Activated CD8-positive, alpha-beta memory T cell treated with anti-CD3 and anti-CD28 coated beads, Interleukin-2, amount 50 U/mL, for 1 hour (primary cell): ENCODE results near the gene ANKRD23.
"Not testable (repeated sequence)": the region's sequence is repeated elsewhere in the genome, so short reads cannot be mapped to it uniquely, and the experiment has no call there.

Experiments
- DNase-seq: peaks from one replicate; pipeline ENCODE4 v3.0.0-alpha.2; 2020; ENCODE audit errors: extremely low read depth

Gene ANKRD23

DNA sequence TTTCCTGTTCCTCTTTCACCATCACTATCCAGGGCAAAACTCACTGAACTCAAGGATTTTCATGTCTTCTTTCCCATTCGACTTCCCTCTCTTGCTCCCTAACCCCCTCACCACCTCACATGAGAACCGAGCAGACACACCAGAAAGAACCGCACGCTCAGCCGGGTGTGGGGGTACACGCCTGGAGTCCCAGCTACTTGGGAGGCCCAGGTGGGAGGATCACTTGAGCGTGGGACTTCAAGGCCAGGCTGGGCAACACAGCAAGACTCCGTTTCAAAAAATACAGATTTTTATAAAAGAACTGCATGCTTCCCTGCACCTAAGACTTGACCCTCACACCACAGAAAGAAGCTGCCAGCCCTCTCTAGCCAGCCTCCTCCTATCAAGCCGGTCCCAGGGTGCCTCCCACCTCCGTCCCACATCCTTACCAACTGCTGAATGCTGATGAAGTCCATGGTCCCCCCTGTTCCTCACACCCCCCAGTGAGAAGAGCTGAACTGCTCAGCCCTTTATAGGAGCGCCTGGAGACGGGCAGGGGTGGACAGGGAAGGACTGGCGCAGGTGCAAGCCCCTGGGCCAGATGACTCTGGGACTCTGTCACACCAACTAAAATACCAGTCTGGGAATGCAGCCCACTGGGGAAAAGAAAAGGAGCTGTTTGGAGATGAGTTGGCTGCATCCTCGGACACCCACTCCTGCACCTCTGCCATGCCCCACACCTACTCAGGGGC is at the start of gene ANKRD23:
Gene ANKRD23, minus strand, starts transcription at position 484 of the 731 bp plus-strand sequence. Its CDS starts 29 bp downstream, at position 455.
- no peak for DNase-seq

DNA sequence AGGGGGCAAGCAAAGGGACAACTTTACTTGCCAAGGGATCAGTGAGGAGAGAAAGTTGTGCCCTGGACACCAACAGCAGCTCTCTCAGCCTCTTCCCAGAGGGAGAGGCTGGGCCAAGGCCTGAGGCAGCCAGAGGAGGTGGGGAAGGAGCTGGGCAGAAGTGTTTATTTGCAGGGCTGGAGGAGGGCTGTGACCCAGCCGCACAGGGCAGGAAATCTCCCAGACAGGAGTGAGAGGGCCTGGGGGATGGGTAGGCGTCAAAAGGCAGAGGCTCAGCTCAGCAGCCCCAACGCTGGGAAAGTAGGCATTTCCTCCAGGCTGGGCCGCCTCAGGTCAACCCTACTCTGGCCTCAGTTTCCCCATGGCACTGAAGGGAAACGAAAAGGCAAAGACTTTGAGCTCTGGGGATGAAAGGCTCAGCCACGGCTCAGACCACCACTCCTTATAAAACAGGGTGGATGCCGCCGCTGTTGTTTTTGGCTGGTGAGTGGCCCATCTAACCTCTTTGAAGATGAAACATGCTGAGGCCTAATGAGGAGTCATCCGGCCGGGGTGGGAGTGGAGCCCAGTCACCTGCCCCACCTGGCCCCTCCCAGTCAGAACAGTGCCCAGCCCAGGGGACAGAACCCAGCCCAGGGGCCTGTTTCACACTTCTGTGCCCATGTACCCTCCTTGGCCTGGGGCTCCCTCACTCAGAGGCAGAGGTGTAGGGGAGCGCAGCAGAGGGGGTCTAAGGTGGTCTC is 47.9 kb upstream of the ANKRD23 start:
- no peak for DNase-seq

DNA sequence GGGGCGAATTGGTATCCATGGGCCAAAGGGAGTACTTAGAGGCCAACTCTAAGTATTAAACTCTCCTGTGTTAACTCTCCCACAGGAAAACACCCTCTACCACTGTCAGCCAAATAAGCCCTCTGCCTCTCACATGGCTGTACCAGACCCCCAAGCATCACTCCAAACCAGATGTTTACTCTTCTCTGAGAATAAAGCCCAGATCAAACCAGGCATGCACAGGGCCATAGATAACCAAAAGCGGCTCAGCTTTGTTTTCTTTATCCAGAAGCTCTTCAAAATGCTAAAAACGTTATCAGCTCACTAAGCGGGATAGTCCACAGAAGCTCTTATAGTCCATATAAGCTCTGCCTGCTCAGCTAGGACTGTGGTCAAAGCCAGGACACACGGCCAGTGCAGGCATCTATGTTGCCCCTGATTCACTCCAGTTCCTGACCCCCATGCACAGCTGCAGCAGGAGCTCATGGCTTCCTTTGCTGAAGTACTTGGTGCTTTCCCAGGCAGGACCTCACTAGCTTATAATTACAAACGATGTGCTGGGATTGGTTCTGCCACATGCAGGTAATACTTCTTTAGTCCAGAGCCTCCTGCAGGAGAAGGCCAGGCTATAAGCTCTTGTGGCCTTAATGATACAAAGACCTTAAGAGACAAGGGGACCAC is 47.0 kb upstream of the ANKRD23 start:
- no peak for DNase-seq

DNA sequence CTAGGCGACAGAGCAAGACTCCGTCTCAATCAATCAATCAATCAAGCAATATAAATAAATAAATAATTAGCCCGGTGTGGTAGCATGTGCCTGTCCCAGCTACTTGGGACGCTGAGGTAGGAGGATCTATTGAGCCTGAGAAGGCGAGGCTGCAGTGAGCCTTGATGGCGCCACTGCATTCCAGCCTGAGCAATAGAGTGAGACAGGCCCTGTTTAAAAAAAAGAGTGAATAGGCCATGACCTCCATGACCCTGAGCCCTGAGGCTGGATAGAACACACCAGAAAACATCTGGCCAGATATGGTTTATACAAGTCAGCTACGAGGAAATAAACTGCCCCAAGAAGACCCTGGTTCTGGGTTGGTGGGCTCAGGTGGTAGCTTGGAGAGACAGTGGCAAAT is 46.4 kb upstream of the ANKRD23 start:
- no peak for DNase-seq

DNA sequence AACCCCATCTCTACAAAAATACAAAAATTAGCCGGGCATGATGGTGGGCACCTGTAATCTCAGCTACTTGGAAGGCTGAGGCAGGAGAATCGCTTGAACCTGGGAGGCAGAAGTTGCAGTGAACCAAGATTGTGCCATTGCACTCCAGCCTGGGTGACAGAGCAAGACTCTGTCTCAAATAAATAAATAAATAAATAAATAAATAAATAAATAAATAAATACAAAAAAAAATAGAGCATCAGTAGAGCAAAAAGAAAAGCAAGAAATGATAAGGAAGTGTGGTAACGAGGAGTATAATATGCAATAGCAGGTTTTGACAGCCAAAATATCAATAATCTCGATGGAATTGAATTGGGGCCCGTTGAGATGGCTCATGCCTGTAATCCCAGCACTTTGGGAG is 45.7 kb upstream of the ANKRD23 start:
- DNase-seq, result not testable (repeated sequence)

DNA sequence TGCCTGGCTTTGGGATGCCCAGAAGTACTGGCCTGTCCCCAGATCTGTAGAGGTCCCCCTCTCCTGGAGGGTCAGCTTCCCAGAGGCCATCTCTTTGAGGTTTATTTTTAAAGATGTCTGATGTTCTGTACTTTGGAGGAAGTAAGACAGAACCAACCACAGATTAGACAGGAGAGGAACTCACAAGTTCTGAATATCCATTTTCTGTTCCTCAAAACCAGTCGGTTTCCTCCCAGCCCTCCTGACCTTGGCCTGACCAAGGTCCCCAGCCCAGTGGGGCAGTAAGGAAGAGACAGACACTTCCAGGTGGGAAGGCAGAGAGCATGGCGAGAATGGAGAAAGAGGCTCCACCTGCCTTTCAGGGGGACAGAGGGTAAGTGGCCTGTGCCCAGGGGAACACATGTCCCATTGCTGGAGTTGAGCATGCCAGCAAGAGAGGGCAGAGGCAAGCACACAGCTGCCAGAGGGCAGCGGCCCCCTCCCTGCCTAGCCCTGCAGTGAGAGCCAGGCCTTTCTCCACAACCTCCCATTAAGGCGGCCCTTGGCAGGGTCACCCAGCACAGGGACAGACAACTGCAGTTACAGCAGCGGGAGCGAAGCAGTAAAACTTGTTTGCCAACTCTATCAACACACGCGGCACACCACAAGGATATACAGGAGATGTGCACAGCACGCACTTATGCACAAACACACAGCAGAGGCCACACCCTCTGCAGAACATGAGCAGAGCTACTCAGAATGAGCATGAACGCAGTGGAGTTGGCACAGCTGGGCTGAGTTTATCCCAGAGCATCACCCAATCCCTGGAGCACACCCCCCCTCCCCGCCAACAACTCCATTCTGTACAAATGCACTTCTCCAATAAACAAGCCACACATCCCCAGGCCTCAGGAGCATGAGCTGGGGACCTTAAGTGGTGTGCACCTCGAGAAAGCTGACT is 44.5 kb upstream of the ANKRD23 start:
- no peak for DNase-seq

DNA sequence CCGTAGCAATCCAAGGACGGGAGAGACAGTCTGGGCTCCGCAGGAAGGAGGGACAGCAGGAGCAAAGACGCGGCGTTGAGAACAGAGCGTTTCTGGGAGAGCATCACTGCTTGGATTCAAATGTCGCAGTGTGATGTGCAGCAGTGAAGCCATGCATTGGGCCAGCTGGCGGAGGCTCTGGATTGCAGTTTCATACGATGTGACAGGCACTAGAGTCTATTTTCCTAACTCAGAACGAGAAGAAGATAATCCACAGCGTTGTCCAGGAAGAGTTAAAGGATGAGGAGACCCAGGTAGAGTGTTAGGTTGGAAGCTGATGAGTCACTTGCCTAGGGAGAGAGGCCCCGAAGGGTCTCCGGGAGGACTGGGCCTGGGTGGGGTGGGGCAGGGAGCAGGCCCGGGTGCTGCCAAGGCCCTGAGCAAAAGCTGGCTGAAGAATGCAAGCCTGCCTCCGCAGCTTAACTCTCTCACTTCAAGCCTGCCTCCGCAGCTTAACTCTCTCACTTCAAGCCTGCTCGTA is 43.7 kb upstream of the ANKRD23 start:
- DNase-seq, result no peak

DNA sequence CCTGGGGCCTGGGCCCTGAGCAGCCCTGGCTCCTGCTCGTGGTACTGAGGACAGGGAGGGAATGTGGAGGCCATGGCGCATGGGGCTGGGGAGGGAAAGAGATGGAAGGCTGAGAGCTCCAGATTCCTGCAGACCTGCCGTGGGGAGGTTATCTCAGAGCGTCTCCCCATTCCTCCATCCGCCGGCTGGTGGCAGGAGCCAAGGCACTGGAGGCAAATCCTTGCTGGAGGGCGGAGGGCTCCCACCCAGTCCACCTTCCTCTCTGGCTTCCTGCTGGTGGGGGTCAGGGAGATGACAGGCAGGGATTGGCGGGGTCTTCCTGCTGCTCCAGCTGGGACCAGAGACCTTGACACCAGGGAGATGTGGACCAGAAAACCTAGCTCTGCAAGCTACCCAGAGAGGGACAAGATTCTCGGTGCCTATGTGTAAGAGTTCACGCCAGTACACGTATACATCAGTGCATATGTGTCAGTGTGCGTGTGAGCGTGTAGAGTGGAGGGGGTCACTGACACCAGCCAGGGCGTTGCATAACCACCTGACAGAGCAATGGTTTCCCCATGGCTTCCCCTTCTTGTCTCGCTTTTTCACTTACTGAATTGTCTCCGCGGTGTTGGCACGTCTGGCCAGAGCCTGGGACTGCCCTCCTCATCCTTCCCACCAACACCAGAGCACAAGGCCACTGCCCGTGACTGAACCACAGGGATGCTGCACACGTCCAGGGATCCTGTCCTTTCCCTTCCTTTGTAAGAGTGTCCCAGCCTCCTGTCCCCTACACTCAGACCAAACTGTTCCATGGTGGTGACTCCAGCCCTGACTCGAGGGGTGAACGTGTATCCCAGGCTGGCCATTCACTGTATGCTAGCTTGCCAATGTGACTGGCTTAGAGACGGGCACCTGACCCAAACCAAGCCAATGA is 41.9 kb upstream of the ANKRD23 start:
- no peak for DNase-seq

DNA sequence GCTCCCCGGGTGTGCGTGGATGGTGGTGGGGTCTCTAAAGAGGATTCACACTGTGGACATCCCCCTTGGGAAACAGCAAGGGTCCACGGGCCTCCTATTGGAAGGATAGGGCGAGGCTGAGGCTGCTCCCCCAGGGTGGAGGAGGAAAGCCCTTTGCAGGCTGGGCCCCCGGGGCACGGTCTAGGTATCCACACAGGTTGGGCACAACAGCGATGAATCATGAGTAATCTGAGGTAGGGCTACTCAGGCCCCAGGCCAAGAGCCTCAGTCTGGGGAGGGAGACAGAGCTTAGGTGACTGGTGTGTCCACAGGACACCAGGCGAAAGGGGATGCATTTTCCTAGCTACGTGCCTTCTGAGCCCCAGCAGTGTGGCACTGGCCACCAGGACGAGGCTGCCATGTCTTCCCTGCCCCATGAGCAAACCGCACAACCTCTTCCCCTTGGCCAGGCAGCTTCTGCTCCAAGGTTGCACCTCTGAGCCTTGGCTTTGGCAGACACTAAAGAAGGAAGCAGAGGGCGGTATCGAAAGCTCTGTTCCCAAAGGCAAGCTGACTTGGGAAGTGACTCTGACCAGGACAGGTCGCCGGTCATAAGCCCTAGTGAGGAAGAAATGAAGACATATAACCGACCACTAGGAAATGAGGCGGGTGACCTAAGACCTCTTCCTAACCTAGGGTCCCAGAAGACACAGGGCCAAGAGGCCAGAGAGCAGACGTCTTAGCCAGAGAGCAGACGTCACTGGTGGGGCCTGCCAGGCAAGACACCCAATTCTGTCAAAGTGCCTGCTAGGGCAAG is 40.7 kb upstream of the ANKRD23 start:
- no peak for DNase-seq

DNA sequence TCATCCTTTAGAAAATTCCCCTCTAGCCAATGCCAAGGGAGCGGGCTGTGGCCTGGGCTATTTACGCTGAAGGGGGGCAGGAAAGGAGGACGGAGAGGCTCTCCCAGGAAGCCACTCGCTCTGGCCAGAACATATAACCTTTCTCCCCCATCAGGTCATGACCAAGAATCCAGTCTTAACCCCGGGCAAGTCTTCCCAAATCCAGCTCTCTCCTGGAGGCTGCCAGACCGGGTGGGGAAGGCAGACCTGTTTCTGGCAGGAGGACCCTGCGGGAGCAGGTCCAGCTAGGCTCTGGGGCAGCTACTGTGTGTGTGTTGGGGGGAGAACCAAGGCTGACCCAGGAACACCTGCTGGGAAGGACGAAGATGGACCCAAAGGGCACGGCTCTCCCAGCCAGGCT is 39.5 kb upstream of the ANKRD23 start:
- no peak for DNase-seq

DNA sequence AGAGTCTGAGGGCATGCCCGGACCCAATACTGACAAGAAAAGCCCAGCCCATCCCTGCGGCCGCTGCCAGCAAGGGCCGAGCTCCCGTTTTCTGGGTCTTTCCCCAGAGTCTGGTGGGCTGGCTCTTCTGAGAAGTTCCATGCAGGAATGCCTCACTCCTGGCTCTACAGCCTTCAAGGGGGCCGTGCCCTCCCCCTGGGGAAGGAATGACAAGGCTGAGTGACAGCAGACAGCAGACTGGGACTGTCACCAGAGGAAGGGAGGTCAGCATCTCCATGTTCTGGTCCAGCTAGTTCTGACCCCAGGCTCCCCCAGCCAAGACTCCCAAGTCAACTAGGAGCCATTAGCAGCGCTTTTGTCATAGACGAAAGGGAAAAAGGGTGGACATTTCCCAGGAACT is 39.1 kb upstream of the ANKRD23 start:
- DNase-seq, result no peak

DNA sequence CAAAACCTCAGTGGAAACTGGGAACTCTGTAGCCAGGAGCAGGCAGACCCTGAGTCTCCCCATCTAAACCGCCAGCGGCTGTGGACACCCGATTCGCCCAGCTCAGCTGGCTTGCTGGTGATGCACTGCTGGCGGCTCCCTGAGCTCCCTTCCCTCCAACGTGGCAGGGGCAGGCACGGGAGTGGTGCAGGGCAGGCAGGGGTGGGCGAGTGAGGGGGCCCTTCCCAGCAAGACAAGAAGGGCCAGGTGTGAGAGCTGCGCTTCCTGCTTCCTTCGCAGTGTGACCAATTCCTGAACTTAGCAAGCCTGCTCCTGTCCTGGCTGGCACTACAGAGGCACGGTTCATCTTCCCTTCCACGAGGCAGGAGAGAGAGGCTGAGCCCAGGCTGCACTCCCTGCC is 38.4 kb upstream of the ANKRD23 start:
- DNase-seq, result no peak

DNA sequence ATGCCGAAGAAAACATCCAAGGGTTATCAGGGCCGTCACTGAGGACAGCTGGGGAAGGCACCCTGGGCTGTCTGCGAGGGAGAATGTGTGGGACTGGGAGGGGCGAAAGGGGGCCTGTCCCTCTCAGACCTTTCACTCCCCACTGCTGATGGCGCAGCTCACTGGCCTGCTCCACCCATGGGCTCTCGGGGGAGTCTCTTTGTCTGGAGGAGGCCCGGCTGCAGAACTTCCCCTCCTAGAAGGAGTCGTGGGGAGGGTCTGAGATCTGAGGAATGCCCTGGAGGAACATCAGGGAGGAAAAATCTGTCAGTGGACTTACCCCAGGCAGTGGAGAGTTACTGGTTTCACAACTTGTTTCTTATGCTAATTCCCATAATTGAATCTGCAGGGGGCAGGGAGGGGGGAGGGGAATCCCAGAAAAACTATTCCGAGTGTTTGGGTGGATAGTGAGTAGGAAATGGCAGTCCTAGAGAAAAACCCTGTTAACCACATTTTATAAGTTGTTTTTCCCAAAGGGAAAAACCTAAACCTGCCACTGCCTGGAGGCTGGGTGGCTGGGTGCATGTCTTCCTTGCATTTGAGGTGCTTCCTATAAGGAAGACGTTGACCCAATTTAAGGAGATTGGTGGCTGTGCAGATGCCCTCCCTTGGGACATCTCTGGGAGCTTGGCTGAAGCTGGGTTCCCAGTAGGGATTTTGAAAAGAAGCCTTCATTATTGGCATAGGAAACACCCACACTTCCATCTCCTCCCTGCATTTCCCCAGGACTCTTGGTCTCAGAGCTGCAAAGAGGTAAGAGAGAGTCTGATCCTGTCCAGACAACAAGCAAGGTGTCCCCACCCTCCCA is 37.8 kb upstream of the ANKRD23 start:
- DNase-seq, result no peak

DNA sequence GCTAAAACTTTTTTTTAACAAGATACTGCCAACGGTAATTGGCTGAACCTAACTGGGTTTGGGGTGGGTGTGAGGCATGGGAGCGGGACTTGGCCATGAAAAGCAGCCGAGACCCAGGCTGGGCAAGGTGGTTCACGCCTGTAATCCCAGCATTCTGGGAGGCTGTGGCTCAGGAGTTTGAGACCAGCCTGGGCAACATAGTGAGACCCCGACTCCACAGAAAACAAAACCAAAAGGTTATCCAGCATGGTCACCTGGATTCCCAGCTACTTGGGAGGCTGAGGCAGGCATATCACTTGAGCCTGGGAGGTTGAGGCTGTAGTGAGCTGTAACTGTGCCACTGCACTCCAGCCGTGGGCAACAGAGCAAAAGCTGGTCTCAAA is 37.1 kb upstream of the ANKRD23 start:
- no peak for DNase-seq

DNA sequence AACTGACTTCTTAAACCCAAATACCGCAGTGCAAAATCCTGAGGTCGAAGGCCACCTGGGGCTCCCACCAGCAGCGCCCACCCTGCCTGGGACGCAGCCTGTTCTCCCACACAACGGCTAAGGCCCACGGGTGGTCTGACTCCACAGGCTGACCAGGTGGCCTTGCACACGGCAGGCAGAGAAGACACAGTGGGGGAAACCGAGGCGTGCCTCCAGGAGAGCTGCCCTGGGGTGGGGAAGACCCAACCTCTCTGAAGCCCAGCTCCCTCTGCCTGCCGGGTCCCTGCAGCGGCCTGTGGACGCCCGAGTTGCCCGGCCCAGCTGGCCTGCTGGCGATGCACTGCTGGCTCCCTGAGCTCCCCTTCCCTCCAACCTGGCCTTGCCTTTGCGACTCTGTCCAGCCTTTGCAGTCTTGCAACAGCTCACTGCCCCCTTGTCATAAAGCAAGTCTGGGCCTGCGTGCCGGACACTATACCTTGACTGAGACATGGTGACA is 35.8 kb upstream of the ANKRD23 start:
- DNase-seq, result no peak

DNA sequence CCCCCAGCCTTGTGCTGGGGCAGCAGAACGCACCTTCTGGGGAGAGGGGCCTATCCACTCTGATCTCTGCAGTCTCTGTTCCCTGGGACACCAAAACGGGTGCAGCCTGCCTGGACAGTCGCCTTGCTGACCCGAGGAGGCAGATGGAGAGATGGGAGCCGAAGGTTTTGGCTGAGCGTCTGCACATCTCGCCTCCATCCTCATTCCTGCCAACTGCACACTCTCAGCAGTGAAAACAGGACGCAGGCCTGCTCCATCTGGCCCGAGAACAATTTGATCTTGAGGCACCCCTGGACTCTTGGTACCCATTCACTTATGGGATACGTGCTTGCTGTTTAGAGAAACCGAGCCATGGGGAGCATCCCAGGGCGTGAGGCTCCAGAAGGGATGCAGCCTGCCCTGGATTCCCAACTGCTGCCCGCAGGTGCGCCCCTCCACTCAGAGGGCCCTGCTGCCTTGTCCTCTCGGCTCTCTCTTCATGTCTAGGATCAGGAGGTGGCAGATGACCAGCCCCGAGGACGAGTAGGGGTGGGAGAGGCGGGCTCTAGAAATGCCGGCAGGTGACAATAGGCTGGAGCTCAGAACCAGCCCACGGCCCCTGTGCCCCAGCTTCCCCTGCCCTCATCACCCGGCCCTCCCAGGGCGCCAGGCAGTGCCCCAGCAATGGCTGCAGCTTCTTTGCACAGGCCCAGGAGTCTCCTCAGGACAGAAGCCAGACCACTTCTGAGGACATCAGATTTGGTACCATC is 35.1 kb upstream of the ANKRD23 start:
- DNase-seq, result no peak

DNA sequence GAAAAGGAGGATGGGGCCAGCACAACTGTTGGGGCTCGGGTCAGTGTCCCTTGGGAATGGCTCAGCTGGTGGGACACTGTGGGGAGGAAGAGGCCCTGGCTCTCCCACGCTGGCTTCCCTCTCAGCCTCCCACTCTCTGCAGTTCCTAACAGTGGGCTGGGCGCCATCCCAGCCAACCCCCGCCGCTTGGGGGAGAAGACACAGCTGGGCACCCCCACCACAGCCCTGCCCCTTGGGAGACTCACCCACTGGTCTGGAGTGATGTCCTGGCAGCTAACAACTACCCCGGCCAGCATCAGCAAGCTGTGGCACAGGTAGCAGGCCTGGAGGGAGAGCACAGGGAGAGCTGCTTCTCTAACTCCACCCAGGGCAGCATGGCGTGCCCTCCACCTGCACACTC is 34.4 kb upstream of the ANKRD23 start:
- no peak for DNase-seq

DNA sequence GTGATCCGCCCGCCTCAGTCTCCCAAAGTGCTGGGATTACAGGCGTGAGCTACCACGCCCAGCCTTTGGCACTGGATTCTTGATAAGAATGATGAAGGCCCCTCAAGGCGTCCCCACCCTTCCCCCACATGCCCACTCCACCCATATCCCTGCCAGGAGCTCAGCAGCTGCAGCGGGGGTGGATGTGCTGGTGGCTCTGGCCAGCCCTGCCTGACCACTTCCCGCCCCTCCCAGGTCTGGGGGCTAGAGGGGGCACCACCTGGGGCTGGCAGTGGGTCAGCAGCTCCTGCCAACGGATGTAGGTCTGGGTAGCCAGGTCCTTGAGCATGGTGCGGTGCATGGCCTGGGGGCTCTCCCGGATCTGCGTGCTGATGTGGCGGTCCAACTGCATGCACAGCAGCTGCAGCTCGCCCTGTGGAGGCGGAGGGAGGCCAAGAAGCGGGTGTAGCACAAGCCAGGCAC is 33.8 kb upstream of the ANKRD23 start:
- DNase-seq, result no peak
